K562 treated with DMSO at 1 percent for 12 hours (cell line): ENCODE results near the gene KRTAP24-1. TPM values are rescaled to one million over a fixed set of nuclear protein-coding genes. Genes with fewer than 3 reads are reported as not detected.

ENCODE experiments used
- total RNA-seq: library from RNA; unstranded; fragments of 300-600 nt; gene quantifications from 2 replicates; pipeline ENCODE4 v1.2.3, GENCODE V29; 2022; ENCODE audit not compliant: insufficient read depth

The KRTAP24-1 gene
- not detected in 2 replicates for total RNA-seq

GRCh38 chr21:30282850-30283249 lies at the start of gene KRTAP24-1:
Gene KRTAP24-1 (minus strand): TSS chr21:30282950. CDS start chr21:30282932, 18 bp downstream.

GRCh38 chr21:30320215-30320614 lies 37.5 kb upstream of the KRTAP24-1 start, which contains the start of gene KRTAP26-1:
Gene KRTAP26-1 (minus strand): TSS chr21:30320315. CDS start chr21:30320035, 280 bp downstream.

GRCh38 chr21:30289215-30289614 lies 6.5 kb upstream of the KRTAP24-1 start, which contains the start of gene KRTAP25-1:
Gene KRTAP25-1 (minus strand): TSS chr21:30289514. CDS start chr21:30289490, 24 bp downstream.

Other genes with a start within 250 kb of the KRTAP24-1 start
- gene CLDN17, start 116.1 kb downstream of the KRTAP24-1 start, total RNA-seq = not detected in 2 replicates
- not detected in 2 replicates for gene CLDN8, start 66.9 kb downstream of the KRTAP24-1 start, total RNA-seq
- gene KRTAP25-1, start 6.6 kb upstream of the KRTAP24-1 start, total RNA-seq = not detected in 2 replicates
- gene KRTAP26-1, start 37.4 kb upstream of the KRTAP24-1 start, total RNA-seq = not detected in 2 replicates
- not detected in 2 replicates for gene KRTAP27-1, start 54.7 kb upstream of the KRTAP24-1 start, total RNA-seq
- gene KRTAP23-1, start 65.7 kb upstream of the KRTAP24-1 start, total RNA-seq = not detected in 2 replicates
- gene KRTAP13-2, start 89.3 kb upstream of the KRTAP24-1 start, total RNA-seq = not detected in 2 replicates
- not detected in 2 replicates for gene KRTAP13-1, start 113.1 kb upstream of the KRTAP24-1 start, total RNA-seq
- gene KRTAP13-3, start 143.0 kb upstream of the KRTAP24-1 start, total RNA-seq = not detected in 2 replicates
- gene KRTAP13-4, start 147.3 kb upstream of the KRTAP24-1 start, total RNA-seq = not detected in 2 replicates
- gene KRTAP15-1, start 157.3 kb upstream of the KRTAP24-1 start, total RNA-seq = not detected in 2 replicates
- not detected in 2 replicates for gene KRTAP19-1, start 197.4 kb upstream of the KRTAP24-1 start, total RNA-seq
- not detected in 2 replicates for gene KRTAP19-2, start 204.5 kb upstream of the KRTAP24-1 start, total RNA-seq
- not detected in 2 replicates for gene KRTAP19-3, start 209.1 kb upstream of the KRTAP24-1 start, total RNA-seq
- not detected in 2 replicates for gene KRTAP19-4, start 214.2 kb upstream of the KRTAP24-1 start, total RNA-seq
- not detected in 2 replicates for gene KRTAP19-5, start 219.2 kb upstream of the KRTAP24-1 start, total RNA-seq